BLaER1 (cell line): Measurements from ENCODE around the gene KCNJ9.
A peak's percentile ranks its signal among the peaks of the same experiment; 100 is the strongest.

Experiments used
- H3K27ac ChIP-seq: shearing (Covaris generic); formaldehyde crosslinking; 2 replicates; pipeline ENCODE4 v1.8.1; 2022
- H3K27me3 ChIP-seq: shearing (Covaris generic); formaldehyde crosslinking; 2 replicates; pipeline ENCODE4 v1.8.1; 2022
- H3K36me3 ChIP-seq: shearing (Covaris generic); formaldehyde crosslinking; 2 replicates; pipeline ENCODE4 v1.8.1; 2022
- H3K4me1 ChIP-seq: shearing (Covaris generic); formaldehyde crosslinking; 2 replicates; pipeline ENCODE4 v1.8.1; 2022
- H3K4me2 ChIP-seq: shearing (Covaris generic); formaldehyde crosslinking; 2 replicates; pipeline ENCODE4 v1.8.1; 2022
- H3K4me3 ChIP-seq: shearing (Covaris generic); formaldehyde crosslinking; 2 replicates; pipeline ENCODE4 v1.8.1; 2022
- H3K9ac ChIP-seq: shearing (Covaris generic); formaldehyde crosslinking; 2 replicates; pipeline ENCODE4 v1.8.1; 2022
- H3K9me3 ChIP-seq: shearing (Covaris generic); formaldehyde crosslinking; 2 replicates; pipeline ENCODE4 v1.8.1; 2022
- H4K20me1 ChIP-seq: shearing (Covaris generic); formaldehyde crosslinking; 2 replicates; pipeline ENCODE4 v1.8.1; 2022
- Cebpa-rat ChIP-seq: shearing (Covaris generic); IDR thresholded peaks from 2 replicates; pipeline ENCODE4 v1.8.1; 2022

Gene KCNJ9

DNA sequence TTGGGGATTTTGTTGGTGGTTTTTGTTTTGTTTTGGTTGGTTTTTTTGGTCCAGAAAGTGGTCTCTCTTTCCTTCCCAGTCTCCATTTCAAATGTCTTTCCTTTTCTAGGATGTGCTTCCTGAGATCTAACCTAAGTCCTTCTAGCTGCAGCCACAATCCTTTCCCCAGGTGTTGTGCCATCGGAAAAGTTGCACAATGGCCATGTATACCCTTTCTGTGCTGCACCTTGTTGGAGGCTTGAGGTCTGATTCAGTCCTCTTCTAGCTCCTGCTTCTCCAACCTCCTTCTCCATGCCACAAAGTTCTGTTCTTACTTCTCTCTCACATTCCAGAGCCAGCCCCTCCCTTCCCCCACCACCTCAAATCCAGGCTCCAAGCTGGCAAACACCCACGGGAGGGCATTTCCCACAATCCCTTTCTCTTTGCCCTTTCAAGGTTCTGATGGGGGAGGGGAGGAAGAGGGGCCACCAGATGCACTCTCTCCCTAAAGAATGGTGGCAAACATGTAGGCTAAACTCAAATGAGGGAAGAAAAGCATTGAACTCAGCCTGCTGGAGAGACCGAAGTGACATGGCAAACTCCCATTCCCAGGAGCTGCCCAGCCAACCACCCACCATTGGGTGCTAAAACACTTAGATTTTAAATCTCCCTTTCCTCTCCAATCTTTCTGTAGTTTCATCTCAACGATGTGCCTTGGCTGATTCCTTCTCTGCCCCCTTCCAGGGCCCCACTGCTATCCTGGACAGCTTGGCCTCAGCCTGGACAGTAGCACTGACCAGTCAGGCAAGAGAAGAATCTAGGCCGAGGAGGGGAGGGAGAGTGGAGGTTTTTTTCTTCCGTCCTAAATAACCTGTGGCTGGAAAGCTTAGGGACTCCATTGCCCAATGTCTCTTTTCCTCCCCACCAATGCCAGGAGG lies 14.3 kb upstream of the KCNJ9 start:
- Histone ChIP-seq H3K27me3 (peaks cover 7% of the 10 kb centered on the region; the same call in 1 of the 2 replicates), H3K36me3 (no peaks in the 10 kb centered on the region), H3K4me1 (peaks cover 10% of the 10 kb centered on the region), H3K9me3 (no peaks in the 10 kb centered on the region), H3K4me3 (no peak overlapping the region), H4K20me1 (no peaks in the 10 kb centered on the region), H3K27ac (no peak overlapping the region), H3K4me2 (no peak overlapping the region), H3K9ac (no peak overlapping the region)
- TF ChIP-seq Cebpa-rat = no peak

DNA sequence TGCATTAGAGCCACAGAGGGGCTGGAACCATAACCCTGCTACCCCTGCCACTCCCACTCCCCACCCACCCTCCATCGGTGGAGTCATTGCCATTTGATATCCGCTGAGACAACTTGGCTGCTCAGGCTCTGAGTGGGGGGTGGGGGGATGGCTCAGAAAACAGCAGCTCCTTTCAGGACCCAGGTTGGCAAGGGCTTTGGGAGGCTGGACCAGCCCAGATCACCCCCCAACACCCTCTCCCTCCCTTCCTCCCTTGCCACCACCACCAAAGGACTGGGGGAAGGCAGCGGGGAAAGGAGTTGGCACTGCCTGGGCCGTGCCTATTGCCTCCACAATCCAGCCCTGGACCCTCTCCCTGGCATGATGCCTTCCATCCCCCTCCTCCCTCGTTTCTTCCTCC lies 13.1 kb upstream of the KCNJ9 start:
- Histone ChIP-seq H4K20me1 (no peaks in the 10 kb centered on the region), H3K27me3 (peaks cover 7% of the 10 kb centered on the region; the same call in 1 of the 2 replicates), H3K4me1 (peaks cover 10% of the 10 kb centered on the region), H3K27ac (no peak overlapping the region), H3K9ac (no peak overlapping the region), H3K4me3 (no peak overlapping the region), H3K9me3 (no peaks in the 10 kb centered on the region), H3K4me2 (no peak overlapping the region), H3K36me3 (no peaks in the 10 kb centered on the region)
- TF ChIP-seq Cebpa-rat = no peak

DNA sequence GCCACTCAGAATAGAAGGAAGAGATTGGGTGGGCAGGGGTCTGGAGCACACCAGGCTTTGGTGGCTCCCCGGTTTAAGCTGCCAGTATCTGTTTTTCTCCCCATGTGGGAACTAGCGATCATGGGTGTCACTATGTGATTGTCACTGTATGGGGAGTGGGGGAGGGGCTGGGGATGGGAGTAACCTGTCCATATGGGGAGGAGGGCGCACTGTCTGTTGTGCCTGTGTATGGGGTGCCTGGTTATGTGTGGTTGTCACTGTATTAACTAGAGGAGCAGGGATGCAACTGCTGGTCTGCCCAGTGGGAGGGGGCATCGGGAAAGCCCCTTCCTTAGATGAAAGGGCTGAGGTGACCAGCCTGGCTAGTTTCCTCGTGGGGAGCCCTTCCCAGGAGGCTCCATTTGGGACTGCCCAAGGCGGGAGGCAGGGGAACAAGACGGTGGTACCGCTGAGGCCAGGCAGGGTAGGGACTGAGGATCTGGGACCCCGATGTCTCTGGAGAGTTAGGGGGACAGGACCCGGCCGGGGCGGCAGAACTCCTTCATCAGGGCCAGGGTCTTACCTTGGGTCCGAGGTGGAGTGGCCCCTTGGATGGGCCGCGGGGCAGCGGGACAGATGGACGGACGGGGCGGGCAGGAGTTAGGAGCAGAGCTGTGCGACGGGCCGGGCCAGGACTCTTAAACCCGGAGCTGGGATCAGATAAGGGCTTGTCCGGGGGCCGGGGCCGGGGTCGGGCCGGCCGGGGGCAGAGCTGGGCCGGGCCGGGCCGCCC lies 11.7 kb upstream of the KCNJ9 start, which contains the start of gene KCNJ10:
TSS of gene KCNJ10 (minus strand) at position 701 of the 772 bp plus-strand sequence. CDS start 27,628 bp downstream, outside the sequence.
- Histone ChIP-seq H3K4me3 (peak within 1 kb of the TSS; percentile 67), H3K9me3 (no peaks in the 10 kb centered on the region), H3K27me3 (peaks cover 7% of the 10 kb centered on the region; the same call in 1 of the 2 replicates), H3K27ac (no peak within 1 kb of the TSS), H3K4me1 (peaks cover 10% of the 10 kb centered on the region), H3K36me3 (no peaks in the 10 kb centered on the region), H3K4me2 (peak within 1 kb of the TSS; percentile 76), H3K9ac (no peak within 1 kb of the TSS; the same call in 1 of the 2 replicates), H4K20me1 (no peaks in the 10 kb centered on the region)
- no peak for TF ChIP-seq Cebpa-rat

DNA sequence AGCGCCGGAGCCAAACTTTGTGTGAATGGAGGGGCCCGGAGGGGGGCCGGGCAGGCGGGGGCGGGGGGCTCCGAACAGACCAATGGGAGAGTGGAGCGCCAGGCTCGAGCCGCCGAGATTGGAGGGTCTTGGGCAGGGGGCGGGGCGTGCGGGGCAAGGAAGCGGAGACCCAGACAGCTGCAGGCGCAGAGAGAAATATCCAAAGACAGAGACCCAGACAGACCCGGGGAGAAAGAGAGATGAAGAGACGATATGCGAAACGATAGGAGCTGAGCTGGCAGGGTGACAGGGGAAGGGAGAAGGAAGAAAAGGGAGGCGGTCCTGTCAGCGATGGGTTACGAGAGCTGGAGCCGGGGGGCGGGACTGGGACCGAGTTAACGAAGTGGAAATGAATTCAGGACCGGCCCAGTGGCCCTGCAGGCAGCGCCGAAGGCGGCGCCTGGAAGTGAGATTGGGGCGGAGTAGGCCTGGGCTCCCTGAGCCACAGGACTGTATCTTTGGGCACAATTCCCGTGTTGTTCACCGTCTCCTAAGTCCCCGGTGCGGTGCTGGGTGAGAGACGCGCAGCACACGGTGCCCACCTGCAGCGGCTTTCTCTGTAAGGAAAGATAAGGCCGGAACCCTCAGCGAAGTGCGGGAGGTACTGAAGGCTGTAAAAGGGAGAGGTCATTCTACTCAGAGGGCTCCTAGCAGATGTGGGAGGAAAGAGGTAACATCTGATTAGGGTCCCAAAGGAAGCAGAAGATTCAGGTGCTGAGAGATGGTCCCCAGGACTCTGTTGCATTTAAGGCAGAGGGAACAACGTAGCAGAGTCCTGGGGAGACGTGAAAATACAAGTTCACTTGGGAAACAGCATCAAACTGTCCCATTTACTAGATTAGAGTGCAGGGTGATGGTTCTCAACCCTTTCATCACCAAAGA lies 10.8 kb upstream of the KCNJ9 start:
- no peaks in the 10 kb centered on the region for H3K9me3 ChIP-seq
- peaks cover 10% of the 10 kb centered on the region for H3K4me1 ChIP-seq
- peak overlapping the region; percentile 76 for H3K4me2 ChIP-seq
- peaks cover 7% of the 10 kb centered on the region; the same call in 1 of the 2 replicates for H3K27me3 ChIP-seq
- no peaks in the 10 kb centered on the region for H3K36me3 ChIP-seq
- no peak overlapping the region; the same call in 1 of the 2 replicates for H3K9ac ChIP-seq
- no peak overlapping the region for H3K27ac ChIP-seq
- TF ChIP-seq Cebpa-rat = no peak
- no peaks in the 10 kb centered on the region for H4K20me1 ChIP-seq
- H3K4me3 ChIP-seq = peak overlapping the region; percentile 67

DNA sequence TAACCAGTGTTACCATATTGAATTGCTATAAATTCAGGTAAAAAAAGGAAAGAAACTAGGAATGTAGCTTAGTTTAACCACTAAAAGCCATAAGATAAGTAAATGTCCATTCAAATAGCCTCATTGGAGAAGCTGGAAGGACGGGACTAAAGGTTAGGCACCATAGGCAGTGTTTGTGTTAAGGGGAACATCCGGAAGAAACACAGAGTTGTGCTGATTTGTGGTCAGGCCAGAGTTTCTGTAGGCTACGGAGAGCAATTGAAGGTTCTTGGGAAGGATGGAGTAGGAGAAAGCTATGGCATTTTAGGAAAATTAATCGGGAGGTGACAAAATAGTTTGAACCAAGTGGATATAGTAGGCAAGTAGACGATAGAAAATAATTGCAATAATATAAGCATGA lies 10.0 kb upstream of the KCNJ9 start:
- H3K9me3 ChIP-seq = no peaks in the 10 kb centered on the region
- H3K4me3 ChIP-seq = no peak overlapping the region
- H3K4me1 ChIP-seq = peaks cover 10% of the 10 kb centered on the region
- H3K9ac ChIP-seq = no peak overlapping the region
- no peak for TF ChIP-seq Cebpa-rat
- no peak overlapping the region for H3K27ac ChIP-seq
- no peaks in the 10 kb centered on the region for H4K20me1 ChIP-seq
- peaks cover 7% of the 10 kb centered on the region; the same call in 1 of the 2 replicates for H3K27me3 ChIP-seq
- H3K36me3 ChIP-seq = no peaks in the 10 kb centered on the region
- H3K4me2 ChIP-seq = no peak overlapping the region

DNA sequence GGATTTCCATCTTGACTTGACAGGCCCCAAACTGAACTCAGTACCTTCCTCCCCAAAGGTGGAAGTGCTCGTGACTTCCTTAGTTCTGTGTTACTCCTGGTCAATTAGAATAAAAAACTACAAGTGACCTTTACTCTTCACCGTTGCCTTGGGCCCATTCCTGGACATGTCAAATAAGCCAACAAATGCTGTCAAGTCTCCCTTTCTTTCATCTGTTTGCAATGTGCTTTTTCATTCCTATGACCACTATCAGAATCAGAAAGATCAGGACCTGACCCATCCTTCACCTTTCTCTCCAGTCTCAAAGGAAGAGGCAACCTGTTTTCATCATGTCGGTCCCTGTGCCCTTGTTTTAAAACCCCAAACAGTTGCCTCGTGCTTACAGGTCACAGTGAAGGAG lies 6.5 kb upstream of the KCNJ9 start:
- H3K27ac ChIP-seq = no peak overlapping the region
- H3K9ac ChIP-seq = no peak overlapping the region
- no peaks in the 10 kb centered on the region for H3K36me3 ChIP-seq
- peaks cover 4% of the 10 kb centered on the region; the same call in 1 of the 2 replicates for H3K27me3 ChIP-seq
- H4K20me1 ChIP-seq = no peaks in the 10 kb centered on the region
- peaks cover 6% of the 10 kb centered on the region for H3K4me1 ChIP-seq
- TF ChIP-seq Cebpa-rat = no peak
- no peak overlapping the region for H3K4me2 ChIP-seq
- no peaks in the 10 kb centered on the region for H3K9me3 ChIP-seq
- H3K4me3 ChIP-seq = no peak overlapping the region

DNA sequence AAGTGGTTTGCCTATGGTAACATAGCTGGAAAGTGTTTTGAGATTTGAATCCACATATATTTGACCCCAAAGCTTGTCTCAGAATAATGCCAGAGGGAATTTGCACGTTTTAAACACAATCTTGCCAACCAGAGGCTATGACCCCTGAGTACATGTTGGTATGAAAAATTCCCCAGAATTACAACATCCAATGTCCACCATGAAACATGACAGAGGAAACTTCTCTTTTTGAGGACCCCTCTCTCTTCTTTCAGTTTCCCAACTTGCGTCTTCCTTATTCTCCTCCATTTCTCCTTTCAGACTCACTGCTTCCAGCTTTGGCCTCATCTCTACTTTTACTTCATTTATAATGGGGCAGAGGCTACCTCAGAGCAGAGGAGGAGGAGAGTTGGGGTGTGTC lies 5.5 kb upstream of the KCNJ9 start:
- Histone ChIP-seq H3K27ac (no peak overlapping the region), H4K20me1 (no peaks in the 10 kb centered on the region), H3K4me2 (no peak overlapping the region), H3K4me1 (peaks cover 3% of the 10 kb centered on the region), H3K9me3 (no peaks in the 10 kb centered on the region), H3K36me3 (no peaks in the 10 kb centered on the region), H3K4me3 (no peak overlapping the region), H3K9ac (no peak overlapping the region), H3K27me3 (0 out of 2 replicates have a peak, but pooled peaks cover under 1% of the 10 kb centered on the region)
- no peak for TF ChIP-seq Cebpa-rat

DNA sequence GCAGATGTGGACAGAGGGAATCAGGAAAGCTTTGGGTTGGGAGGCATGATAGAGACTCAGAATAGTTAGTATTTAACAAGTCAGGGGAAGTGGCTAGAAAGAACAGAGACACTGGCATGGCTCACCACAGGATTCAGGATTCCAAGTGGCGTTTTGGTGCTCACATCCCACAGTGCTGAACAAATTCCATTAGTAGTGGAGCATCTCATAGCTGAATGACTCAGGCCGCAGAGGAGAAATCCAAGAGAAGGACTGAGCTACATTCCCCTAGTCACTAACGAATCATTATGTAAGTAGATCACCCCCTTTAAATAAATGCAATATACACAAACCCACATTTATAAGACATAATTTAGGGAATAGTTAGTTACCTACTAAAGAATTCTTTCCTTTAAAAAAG lies 5.0 kb upstream of the KCNJ9 start:
- H3K36me3 ChIP-seq = no peaks in the 10 kb centered on the region
- peaks cover 7% of the 10 kb centered on the region for H3K4me1 ChIP-seq
- no peaks in the 10 kb centered on the region for H3K9me3 ChIP-seq
- H3K4me3 ChIP-seq = no peak overlapping the region
- no peak overlapping the region for H3K4me2 ChIP-seq
- H3K27ac ChIP-seq = no peak overlapping the region
- no peak overlapping the region for H3K9ac ChIP-seq
- no peaks in the 10 kb centered on the region for H3K27me3 ChIP-seq
- TF ChIP-seq Cebpa-rat = no peak
- no peaks in the 10 kb centered on the region for H4K20me1 ChIP-seq

DNA sequence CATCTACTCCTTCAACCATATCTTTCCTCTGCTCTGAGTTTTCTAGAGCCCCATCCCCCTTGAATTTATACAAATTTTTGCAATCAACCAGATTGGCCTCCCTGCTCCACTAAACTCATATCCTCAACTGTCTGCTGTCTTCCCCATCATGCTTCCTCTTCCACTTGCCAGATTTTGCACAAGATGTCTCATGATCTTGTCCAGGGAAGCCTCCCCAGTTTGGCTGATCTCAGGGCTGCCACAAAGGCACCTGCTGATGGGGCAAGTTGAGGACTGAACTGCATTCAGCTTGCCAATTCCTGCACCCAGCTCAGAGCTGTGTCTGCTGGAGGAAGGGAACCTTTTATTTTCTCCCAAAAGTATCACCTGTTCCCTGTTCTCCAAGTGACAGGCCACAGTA lies 3.9 kb upstream of the KCNJ9 start:
- H3K9me3 ChIP-seq = no peaks in the 10 kb centered on the region
- no peaks in the 10 kb centered on the region for H3K27me3 ChIP-seq
- H3K4me3 ChIP-seq = no peak overlapping the region
- no peak overlapping the region for H3K4me2 ChIP-seq
- H3K9ac ChIP-seq = no peak overlapping the region
- TF ChIP-seq Cebpa-rat = no peak
- H3K36me3 ChIP-seq = no peaks in the 10 kb centered on the region
- H4K20me1 ChIP-seq = no peaks in the 10 kb centered on the region
- peaks cover 11% of the 10 kb centered on the region for H3K4me1 ChIP-seq
- H3K27ac ChIP-seq = no peak overlapping the region
